VCaP (cell line): ENCODE results near the gene MLPH.

Experiments
- H3K27ac ChIP-seq: fragments of 450-650 bp; 2 replicates; pipeline ENCODE4 v1.5.1; 2017
- TF ChIP-seq, protein P1 (sequence below): fragments of 450-650 bp; conservative IDR thresholded peaks from 2 replicates; pipeline ENCODE4 v1.5.1; 2017; ENCODE audit warnings: mild to moderate bottlenecking, moderate library complexity

Gene MLPH

DNA sequence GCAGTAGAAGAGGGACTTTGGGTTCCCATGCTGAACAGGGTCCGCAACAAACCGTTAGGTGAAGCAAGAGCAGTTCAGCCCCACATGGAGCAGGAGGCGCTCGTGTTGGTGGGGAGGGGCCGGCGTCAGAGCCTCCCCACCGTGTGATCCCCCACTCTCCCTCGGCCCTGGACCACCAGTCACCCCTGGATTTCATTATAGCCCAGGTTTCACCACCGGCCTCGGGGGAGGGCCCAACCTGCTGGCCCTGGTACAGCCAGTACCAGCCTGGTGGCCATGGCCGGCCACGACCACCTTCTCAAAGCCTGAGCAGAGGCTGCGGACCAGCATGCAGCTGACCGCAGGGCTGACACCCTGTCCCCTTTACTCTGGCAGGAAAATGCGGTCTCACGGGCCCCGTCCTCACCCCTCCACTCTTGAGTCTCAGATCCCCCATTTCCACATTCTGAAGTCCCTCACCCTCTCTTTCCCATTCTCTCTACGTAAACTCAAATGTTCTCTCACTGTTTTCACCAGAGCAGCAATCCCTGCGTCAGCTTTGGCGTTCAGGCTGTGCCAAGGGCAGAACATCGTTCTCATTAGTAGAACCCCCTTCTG is 8.6 kb downstream of the MLPH start:
- H3K27ac ChIP-seq: peak overlapping the region; percentile 37; the same call in 1 of the 2 replicates
- TF ChIP-seq, protein P1, sequence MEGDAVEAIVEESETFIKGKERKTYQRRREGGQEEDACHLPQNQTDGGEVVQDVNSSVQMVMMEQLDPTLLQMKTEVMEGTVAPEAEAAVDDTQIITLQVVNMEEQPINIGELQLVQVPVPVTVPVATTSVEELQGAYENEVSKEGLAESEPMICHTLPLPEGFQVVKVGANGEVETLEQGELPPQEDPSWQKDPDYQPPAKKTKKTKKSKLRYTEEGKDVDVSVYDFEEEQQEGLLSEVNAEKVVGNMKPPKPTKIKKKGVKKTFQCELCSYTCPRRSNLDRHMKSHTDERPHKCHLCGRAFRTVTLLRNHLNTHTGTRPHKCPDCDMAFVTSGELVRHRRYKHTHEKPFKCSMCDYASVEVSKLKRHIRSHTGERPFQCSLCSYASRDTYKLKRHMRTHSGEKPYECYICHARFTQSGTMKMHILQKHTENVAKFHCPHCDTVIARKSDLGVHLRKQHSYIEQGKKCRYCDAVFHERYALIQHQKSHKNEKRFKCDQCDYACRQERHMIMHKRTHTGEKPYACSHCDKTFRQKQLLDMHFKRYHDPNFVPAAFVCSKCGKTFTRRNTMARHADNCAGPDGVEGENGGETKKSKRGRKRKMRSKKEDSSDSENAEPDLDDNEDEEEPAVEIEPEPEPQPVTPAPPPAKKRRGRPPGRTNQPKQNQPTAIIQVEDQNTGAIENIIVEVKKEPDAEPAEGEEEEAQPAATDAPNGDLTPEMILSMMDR: no peak

DNA sequence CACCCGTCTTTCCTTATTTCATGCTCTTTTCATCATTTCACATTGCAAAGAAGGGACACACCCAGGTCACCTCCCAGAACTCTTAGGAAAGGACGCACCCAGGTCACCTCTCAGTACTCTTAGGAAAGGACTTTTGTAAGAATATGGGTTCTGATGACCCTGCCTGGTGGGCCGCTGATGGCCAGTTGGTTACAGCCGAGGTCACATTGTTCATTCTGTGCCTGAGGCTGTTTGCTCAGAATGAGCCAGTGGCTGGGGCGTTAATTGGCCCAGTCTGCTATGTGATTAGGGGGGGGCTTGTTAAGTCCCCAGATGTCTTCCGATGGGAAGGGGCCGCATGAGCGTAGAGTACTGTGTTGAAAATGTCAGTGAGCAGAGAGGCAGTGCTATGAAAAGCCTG is 9.4 kb downstream of the MLPH start:
- H3K27ac ChIP-seq: peak overlapping the region; percentile 37
- TF ChIP-seq, protein P1: no peak

DNA sequence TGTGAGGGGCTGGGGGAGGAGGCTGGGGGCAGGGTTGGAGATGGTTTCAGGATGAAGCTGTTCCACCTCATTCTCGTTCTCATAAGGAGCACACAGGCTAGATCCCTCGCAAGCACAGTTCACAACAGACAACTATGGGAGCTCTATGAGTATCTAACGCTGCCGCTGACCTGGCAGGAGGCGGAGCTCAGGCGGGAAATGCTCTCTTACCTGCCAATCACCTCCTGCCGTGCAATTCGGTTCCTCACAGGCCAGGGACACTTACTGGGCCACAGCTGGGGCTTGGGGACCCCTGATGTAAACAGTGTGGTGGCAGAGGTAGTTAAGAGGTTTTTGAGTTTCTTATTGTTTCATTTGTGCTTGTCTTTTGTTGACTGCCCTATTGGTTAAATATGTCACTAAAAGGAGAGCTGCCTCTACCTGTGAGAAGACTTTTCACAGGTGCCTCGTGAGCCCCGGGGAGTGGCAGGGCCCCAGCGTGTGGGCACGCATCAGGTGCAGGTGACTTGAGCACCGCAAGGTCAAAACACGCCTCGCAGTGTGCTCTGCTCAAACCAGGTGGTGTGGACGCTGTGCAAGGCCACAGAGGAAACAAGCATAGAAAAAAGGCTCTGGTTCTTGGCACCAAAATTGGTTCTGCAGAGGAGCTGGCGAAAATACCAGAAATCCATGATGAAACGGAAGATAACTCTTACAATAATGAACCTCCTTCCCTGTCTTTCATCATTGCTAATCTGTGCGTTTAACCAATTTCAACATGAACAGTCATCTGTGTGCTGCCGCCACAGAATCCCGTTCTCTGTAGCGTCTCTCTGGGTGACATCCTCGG is 10.2 kb downstream of the MLPH start:
- H3K27ac ChIP-seq: peak overlapping the region; percentile 37
- TF ChIP-seq, protein P1: no peak

DNA sequence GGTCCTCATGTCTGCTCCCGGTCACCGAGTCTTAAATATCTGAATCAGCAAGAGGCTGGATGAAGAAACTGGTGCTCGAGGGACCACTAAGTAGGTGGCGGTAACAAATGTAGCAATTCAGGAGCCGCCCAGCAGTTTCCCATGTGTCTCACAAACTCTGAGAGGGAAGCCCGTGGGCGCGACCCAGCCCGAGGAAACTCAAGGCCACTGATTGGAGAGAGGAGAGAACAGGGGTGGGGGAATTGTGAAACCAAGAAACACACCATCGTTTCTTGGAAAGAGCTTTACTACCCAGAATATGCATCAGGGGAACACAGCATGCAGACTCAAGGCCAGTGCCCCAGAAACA is 10.8 kb downstream of the MLPH start:
- TF ChIP-seq, protein P1: no peak
- H3K27ac ChIP-seq: peak overlapping the region; percentile 37

DNA sequence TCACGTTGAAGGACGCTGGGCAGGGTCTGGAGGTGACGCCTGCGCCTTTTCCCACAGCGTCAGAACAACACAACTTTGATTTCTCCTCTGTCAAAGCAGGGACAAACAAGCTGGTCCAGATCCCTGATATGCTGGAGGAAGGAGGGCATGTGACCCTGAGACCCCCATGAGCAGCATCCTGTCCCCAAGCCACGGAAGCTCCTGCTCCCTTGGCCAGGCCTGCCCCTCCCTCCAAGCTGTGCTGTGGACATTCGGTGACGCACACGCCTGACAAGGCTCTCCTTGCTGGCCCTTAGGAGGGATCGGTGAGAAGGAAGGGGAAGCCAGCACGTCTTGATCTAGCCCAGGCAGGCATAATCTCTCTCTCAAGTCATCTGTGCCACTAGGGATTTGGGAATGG is 11.3 kb downstream of the MLPH start:
- peak overlapping the region; percentile 37 for H3K27ac ChIP-seq
- TF ChIP-seq, protein P1: no peak

DNA sequence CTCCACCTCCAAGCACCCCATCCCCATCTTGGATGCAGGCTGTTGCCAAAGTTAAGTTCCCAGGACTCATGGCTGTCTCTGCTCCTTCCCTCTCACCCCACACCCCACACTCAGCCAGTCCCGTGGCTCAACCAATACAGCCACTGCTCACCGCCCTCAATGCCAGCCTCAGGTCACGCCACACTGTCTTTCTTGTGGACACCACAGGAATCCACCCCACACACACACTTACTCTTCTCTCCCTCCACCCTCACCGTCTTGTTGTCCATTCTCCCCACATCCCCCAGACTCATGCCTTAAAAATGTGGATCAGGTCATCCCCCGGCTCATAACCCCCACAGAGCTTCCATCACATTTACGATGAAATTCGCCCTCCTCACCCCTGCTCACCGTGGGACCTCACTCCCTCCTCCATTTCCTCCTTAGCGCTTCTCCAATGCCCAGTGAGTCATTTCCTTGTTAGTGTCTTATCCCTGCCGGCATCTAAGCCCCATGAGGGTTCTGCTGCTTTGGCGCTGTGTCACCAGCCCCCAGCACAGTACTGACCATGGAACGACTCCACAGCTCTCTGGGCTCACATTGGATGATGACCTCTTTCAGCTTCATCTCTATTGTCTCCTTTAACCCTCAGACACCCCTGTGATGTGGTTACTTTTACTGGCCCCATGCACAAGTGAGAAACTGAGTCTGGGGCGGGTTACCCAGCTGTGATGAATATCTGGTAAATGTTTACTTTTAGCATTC is 13.8 kb downstream of the MLPH start:
- TF ChIP-seq, protein P1: no peak
- H3K27ac ChIP-seq: peak overlapping the region; percentile 99

DNA sequence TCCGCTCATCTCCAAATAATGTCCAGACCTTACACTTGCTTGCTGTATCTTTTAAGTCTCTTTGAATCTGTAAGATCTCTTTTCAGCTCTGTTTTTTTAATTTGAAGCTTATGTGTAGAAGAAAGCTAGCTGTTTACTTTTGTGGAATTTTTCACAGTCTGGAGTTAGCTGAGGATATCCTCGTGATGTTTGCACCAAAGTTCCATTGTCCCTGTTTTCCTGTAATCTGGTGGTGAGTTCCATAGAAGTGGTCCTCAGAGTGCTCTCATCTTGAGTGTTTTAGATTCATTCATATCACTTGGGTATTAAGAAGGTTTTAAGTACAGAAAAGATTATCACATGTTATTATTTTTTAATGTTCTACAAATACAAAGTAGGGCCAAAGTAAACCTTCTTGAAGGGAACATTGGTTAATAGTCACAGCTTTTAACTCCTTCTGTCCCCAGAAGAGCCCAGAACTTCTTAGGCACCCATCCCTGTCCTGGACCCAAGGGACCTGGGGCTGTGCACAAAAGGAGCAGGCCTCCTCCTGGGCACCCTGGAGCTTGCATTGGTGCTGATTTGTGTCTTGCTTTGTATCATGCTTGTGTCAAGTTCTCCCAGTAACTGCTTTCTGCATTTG is 15.0 kb downstream of the MLPH start:
- TF ChIP-seq, protein P1: no peak
- peak overlapping the region; percentile 99 for H3K27ac ChIP-seq
